OCI-LY1 (cell line): Measurements from ENCODE around the gene TARS2.

Experiments used
- H2AFZ ChIP-seq: fragments of 200-600 bp; sonication (generic), shearing (Covaris generic); 2 replicates; pipeline ENCODE4 v1.6.0; 2014; ENCODE audit warnings: antibody characterized with exemption, mild to moderate bottlenecking, low read length
- H3F3A ChIP-seq: fragments of 200-600 bp; sonication (generic), shearing (Covaris generic); 2 replicates; pipeline ENCODE4 v1.6.0; 2014; ENCODE audit warnings: mild to moderate bottlenecking, antibody characterized with exemption, low read length, moderate library complexity; ENCODE audit not compliant: insufficient read depth
- H3K27ac ChIP-seq: fragments of 200-600 bp; sonication (generic); 2 replicates; pipeline ENCODE4 v1.5.1; 2014; ENCODE audit warnings: low read length, mixed run types, mild to moderate bottlenecking, low read depth; ENCODE audit not compliant: poor library complexity, severe bottlenecking
- H3K27me3 ChIP-seq: fragments of 200-600 bp; sonication (generic); 2 replicates; pipeline ENCODE4 v1.6.0; 2014; ENCODE audit warnings: antibody characterized with exemption, mild to moderate bottlenecking, low read length, moderate library complexity; ENCODE audit not compliant: insufficient read depth
- H3K36me3 ChIP-seq: fragments of 200-600 bp; sonication (generic); 2 replicates; pipeline ENCODE4 v1.6.1; 2014; ENCODE audit warnings: mild to moderate bottlenecking, antibody characterized with exemption, low read length, moderate library complexity, mixed read lengths; ENCODE audit not compliant: insufficient read depth
- H3K4me1 ChIP-seq: fragments of 200-600 bp; sonication (generic); 2 replicates; pipeline ENCODE4 v1.5.1; 2014; ENCODE audit warnings: mild to moderate bottlenecking, low read length, moderate library complexity; ENCODE audit not compliant: insufficient read depth, severe bottlenecking
- H3K4me2 ChIP-seq: fragments of 200-600 bp; sonication (generic), shearing (Covaris generic); 2 replicates; pipeline ENCODE4 v1.6.1; 2014; ENCODE audit warnings: low read length
- H3K4me3 ChIP-seq: fragments of 200-600 bp; sonication (generic); 2 replicates; pipeline ENCODE4 v1.5.1; 2014; ENCODE audit warnings: low read length, low read depth, mild to moderate bottlenecking, mixed read lengths; ENCODE audit not compliant: poor library complexity, severe bottlenecking
- H3K79me2 ChIP-seq: fragments of 200-600 bp; shearing (Covaris generic); 2 replicates; pipeline ENCODE4 v1.6.1; 2016; ENCODE audit warnings: mixed run types, low read length, mixed read lengths; ENCODE audit not compliant: insufficient read depth
- H3K9ac ChIP-seq: fragments of 200-600 bp; sonication (generic), shearing (Covaris generic); 2 replicates; pipeline ENCODE4 v1.6.1; 2014; ENCODE audit warnings: mild to moderate bottlenecking, low read length, mixed read lengths
- H3K9me2 ChIP-seq: fragments of 200-600 bp; sonication (generic), shearing (Covaris generic); 2 replicates; pipeline ENCODE4 v1.6.1; 2014; ENCODE audit warnings: low read depth, mild to moderate bottlenecking, low read length, mixed read lengths
- H3K9me3 ChIP-seq: fragments of 200-600 bp; shearing (Covaris generic); 2 replicates; pipeline ENCODE4 v1.6.1; 2014; ENCODE audit warnings: low read length, mixed read lengths
- H4K20me1 ChIP-seq: fragments of 200-600 bp; sonication (generic), shearing (Covaris generic); 2 replicates; pipeline ENCODE4 v1.6.0; 2016; ENCODE audit warnings: mild to moderate bottlenecking, low read length; ENCODE audit not compliant: insufficient read depth
- CTCF ChIP-seq: fragments of 200-600 bp; sonication (generic), shearing (Covaris generic); IDR thresholded peaks from 2 replicates; pipeline ENCODE4 v1.5.1; 2017; ENCODE audit warnings: mild to moderate bottlenecking, antibody characterized with exemption, low read length, moderate library complexity, mixed read lengths
- EZH2 ChIP-seq: fragments of 200-600 bp; sonication (generic), shearing (Covaris generic); IDR thresholded peaks from 2 replicates; pipeline ENCODE4 v1.8.0; 2017; ENCODE audit warnings: borderline replicate concordance, mixed run types, mild to moderate bottlenecking, antibody characterized with exemption, low read length, moderate library complexity, mixed read lengths

TARS2 gene

GRCh38 chr1:150551784-150552127 is 64.5 kb downstream of the TARS2 start:
- Histone ChIP-seq H3K27ac (no peak overlapping the region), H3F3A (no peaks in the 10 kb centered on the region; the same call in 1 of the 2 replicates), H2AFZ (no peak overlapping the region)

DNA sequence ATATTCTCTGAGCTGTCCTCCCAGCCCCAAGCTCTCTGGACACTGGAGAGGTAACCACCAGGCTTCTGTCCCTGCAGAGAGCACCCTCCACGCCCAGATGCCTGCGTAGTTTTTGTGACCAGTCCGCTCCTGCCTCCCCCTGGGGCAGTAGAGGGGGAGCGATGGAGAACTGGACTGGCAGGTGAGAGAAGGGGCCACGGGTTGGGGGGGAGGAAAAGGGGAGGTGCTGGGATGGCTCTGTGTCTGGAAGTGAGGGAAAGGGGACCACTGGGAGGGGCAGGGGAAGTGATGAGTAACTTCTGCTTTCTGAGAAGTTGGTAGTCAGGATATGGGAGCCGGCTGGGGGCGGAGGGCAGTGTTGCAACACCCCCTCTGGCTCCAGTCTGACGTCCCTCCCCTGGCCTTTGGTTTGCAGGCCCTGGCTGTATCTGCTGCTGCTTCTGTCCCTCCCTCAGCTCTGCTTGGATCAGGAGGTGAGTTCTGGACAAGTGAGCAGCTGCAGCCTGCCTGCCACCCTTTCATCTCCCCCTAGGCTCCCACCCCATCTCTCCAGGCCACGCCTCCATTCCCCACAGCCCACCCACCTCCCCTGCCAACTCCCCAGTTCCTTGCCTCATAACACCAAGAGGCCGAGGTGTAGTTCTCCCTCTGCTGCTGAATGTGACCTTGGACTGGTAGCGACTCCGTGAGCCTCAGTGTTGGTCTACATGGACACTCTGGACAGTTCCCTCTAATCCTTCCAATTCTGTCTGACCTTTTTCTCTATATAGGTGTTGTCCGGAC is 65.1 kb downstream of the TARS2 start:
- TF ChIP-seq EZH2: no peak
- TF ChIP-seq CTCF: no peak
- no peaks in the 10 kb centered on the region for H3K36me3 ChIP-seq
- H3K27ac ChIP-seq: no peak overlapping the region
- H3K4me3 ChIP-seq: no peak overlapping the region
- peaks cover 5% of the 10 kb centered on the region; the same call in 1 of the 2 replicates for H3K27me3 ChIP-seq
- H3F3A ChIP-seq: no peaks in the 10 kb centered on the region; the same call in 1 of the 2 replicates
- H3K9me2 ChIP-seq: no peaks in the 10 kb centered on the region
- no peak overlapping the region for H3K4me2 ChIP-seq
- peaks cover 6% of the 10 kb centered on the region for H3K4me1 ChIP-seq
- H3K79me2 ChIP-seq: no peaks in the 10 kb centered on the region
- no peak overlapping the region for H2AFZ ChIP-seq
- H3K9ac ChIP-seq: no peak overlapping the region
- H3K9me3 ChIP-seq: no peaks in the 10 kb centered on the region
- no peaks in the 10 kb centered on the region for H4K20me1 ChIP-seq

More at GRCh38 chr1:150551784-150552127, 64.5 kb downstream of the TARS2 start:
- Histone ChIP-seq H3K79me2 (no peaks in the 10 kb centered on the region), H3K27me3 (peaks cover 5% of the 10 kb centered on the region; the same call in 1 of the 2 replicates), H4K20me1 (no peaks in the 10 kb centered on the region), H3K9ac (no peak overlapping the region), H3K4me3 (no peak overlapping the region), H3K9me2 (no peaks in the 10 kb centered on the region), H3K9me3 (no peaks in the 10 kb centered on the region), H3K4me1 (peaks cover 6% of the 10 kb centered on the region), H3K36me3 (no peaks in the 10 kb centered on the region), H3K4me2 (no peak overlapping the region)
- no peak for TF ChIP-seq EZH2
- TF ChIP-seq CTCF: no peak

GRCh38 chr1:150552911-150553289 is 65.7 kb downstream of the TARS2 start:
- Histone ChIP-seq H2AFZ (no peak overlapping the region), H3K79me2 (no peaks in the 10 kb centered on the region), H3K9me3 (no peaks in the 10 kb centered on the region), H4K20me1 (no peaks in the 10 kb centered on the region), H3K9me2 (no peaks in the 10 kb centered on the region), H3K4me2 (no peak overlapping the region), H3K4me3 (no peak overlapping the region), H3K27me3 (peaks cover 5% of the 10 kb centered on the region; the same call in 1 of the 2 replicates), H3K4me1 (peaks cover 6% of the 10 kb centered on the region), H3K27ac (no peak overlapping the region), H3K9ac (no peak overlapping the region), H3K36me3 (no peaks in the 10 kb centered on the region), H3F3A (no peaks in the 10 kb centered on the region; the same call in 1 of the 2 replicates)
- no peak for TF ChIP-seq CTCF
